8988T (cell line): ENCODE measurements around the gene ADGRL3.
"Not testable (repeated sequence)": the region's sequence is repeated elsewhere in the genome, so short reads cannot be mapped to it uniquely, and the experiment has no call there.

Source experiments
- DNase-seq: peaks from one replicate; pipeline ENCODE4 v3.0.0; 2011

ADGRL3 gene

GRCh38 chr4:61509721-61510241 lies 309.7 kb downstream of the ADGRL3 start:
- DNase-seq = not testable (repeated sequence)

- no peak for DNase-seq
Measured at GRCh38 chr4:61511716-61512488, 311.8 kb downstream of the ADGRL3 start.

- DNase-seq = no peak
Measured at GRCh38 chr4:61514991-61515390, 314.9 kb downstream of the ADGRL3 start.

- no peak for DNase-seq
Measured at GRCh38 chr4:61517144-61517543, 317.0 kb downstream of the ADGRL3 start.

- no peak for DNase-seq
Measured at GRCh38 chr4:61520166-61520565, 320.0 kb downstream of the ADGRL3 start.

GRCh38 chr4:61520681-61521160 lies 320.6 kb downstream of the ADGRL3 start:
- no peak for DNase-seq

GRCh38 chr4:61521451-61521850 lies 321.3 kb downstream of the ADGRL3 start:
- DNase-seq = no peak

- no peak for DNase-seq
Measured at GRCh38 chr4:61522312-61522711, 322.2 kb downstream of the ADGRL3 start.

- DNase-seq = no peak
Measured at GRCh38 chr4:61527888-61528287, 327.8 kb downstream of the ADGRL3 start.

- no peak for DNase-seq
Measured at GRCh38 chr4:61528595-61528994, 328.5 kb downstream of the ADGRL3 start.

- DNase-seq = no peak
Measured at GRCh38 chr4:61531188-61531587, 331.1 kb downstream of the ADGRL3 start.

GRCh38 chr4:61532336-61533000 lies 332.3 kb downstream of the ADGRL3 start:
- no peak for DNase-seq

- DNase-seq = no peak
Measured at GRCh38 chr4:61533140-61533539, 333.0 kb downstream of the ADGRL3 start.

GRCh38 chr4:61540944-61541343 lies 340.8 kb downstream of the ADGRL3 start:
- no peak for DNase-seq

GRCh38 chr4:61541459-61541858 lies 341.3 kb downstream of the ADGRL3 start:
- DNase-seq = no peak

GRCh38 chr4:61543976-61544375 lies 343.9 kb downstream of the ADGRL3 start:
- no peak for DNase-seq

GRCh38 chr4:61545902-61546480 lies 345.9 kb downstream of the ADGRL3 start:
- no peak for DNase-seq

- no peak for DNase-seq
Measured at GRCh38 chr4:61549336-61549735, 349.2 kb downstream of the ADGRL3 start.

- no peak for DNase-seq
Measured at GRCh38 chr4:61553557-61554125, 353.5 kb downstream of the ADGRL3 start.

- no peak for DNase-seq
Measured at GRCh38 chr4:61555789-61556188, 355.7 kb downstream of the ADGRL3 start.

GRCh38 chr4:61556277-61556676 lies 356.2 kb downstream of the ADGRL3 start:
- no peak for DNase-seq

- DNase-seq = no peak
Measured at GRCh38 chr4:61559396-61559795, 359.3 kb downstream of the ADGRL3 start.

GRCh38 chr4:61561028-61561427 lies 360.9 kb downstream of the ADGRL3 start:
- no peak for DNase-seq
